Neural cell (in vitro differentiated cells): ENCODE measurements around the gene STUB1. TPM values are rescaled to one million over a fixed set of nuclear protein-coding genes. Genes with fewer than 3 reads are reported as not detected.

ENCODE experiments used
- H2AFZ ChIP-seq: fragments of 200-600, 300-800 bp; sonication (generic), shearing (Covaris generic); 2 replicates; pipeline ENCODE4 v1.6.0; 2014; ENCODE audit warnings: low read depth, mild to moderate bottlenecking, antibody characterized with exemption, low read length, moderate library complexity
- H3F3A ChIP-seq: fragments of 200-600 bp; shearing (Covaris generic); 2 replicates; pipeline ENCODE4 v1.6.1; 2016; ENCODE audit warnings: mild to moderate bottlenecking, moderate library complexity, mixed read lengths, antibody characterized with exemption, low read length; ENCODE audit not compliant: insufficient read depth, poor library complexity, severe bottlenecking
- H3K27ac ChIP-seq: fragments of 200-600, 300-800 bp; sonication (generic), shearing (Covaris generic); 2 replicates; pipeline ENCODE4 v1.5.1; 2014; ENCODE audit warnings: mild to moderate bottlenecking, low read length, moderate library complexity
- H3K27me3 ChIP-seq: fragments of 300-800, 200-600 bp; sonication (generic), shearing (Covaris generic); 2 replicates; pipeline ENCODE4 v1.6.0; 2014; ENCODE audit warnings: mild to moderate bottlenecking, low read depth, low read length, moderate library complexity; ENCODE audit not compliant: insufficient read depth
- H3K36me3 ChIP-seq: fragments of 300-800, 200-600 bp; sonication (generic), shearing (Covaris generic); 2 replicates; pipeline ENCODE4 v1.5.1; 2014; ENCODE audit warnings: mild to moderate bottlenecking, antibody characterized with exemption, low read length, moderate library complexity; ENCODE audit not compliant: insufficient read depth
- H3K4me2 ChIP-seq: fragments of 300-800, 200-600 bp; sonication (generic), shearing (Covaris generic); 2 replicates; pipeline ENCODE4 v1.6.0; 2014; ENCODE audit warnings: mild to moderate bottlenecking, low read length
- H3K4me3 ChIP-seq: fragments of 300-800, 200-600 bp; sonication (generic), shearing (Covaris generic); 2 replicates; pipeline ENCODE4 v1.5.1; 2014; ENCODE audit warnings: mild to moderate bottlenecking, low read length, moderate library complexity
- H3K79me2 ChIP-seq: fragments of 200-600 bp; shearing (Covaris generic); replicated peaks from 2 replicates; pipeline ENCODE4 v1.6.0; 2014; ENCODE audit warnings: mild to moderate bottlenecking, low read length, moderate library complexity; ENCODE audit not compliant: insufficient read depth
- H3K9ac ChIP-seq: fragments of 300-800, 200-600 bp; sonication (generic), shearing (Covaris generic); 2 replicates; pipeline ENCODE4 v1.6.1; 2016; ENCODE audit warnings: mild to moderate bottlenecking, low read length, mixed read lengths
- H3K9me2 ChIP-seq: fragments of 200-600 bp; shearing (Covaris generic); 2 replicates; pipeline ENCODE4 v1.6.1; 2016; ENCODE audit warnings: mild to moderate bottlenecking, low read length, mixed read lengths; ENCODE audit not compliant: insufficient read depth
- H3K9me3 ChIP-seq: fragments of 200-600, 300-800 bp; sonication (generic), shearing (Covaris generic); 2 replicates; pipeline ENCODE4 v1.6.1; 2016; ENCODE audit warnings: mild to moderate bottlenecking, mixed run types, low read length, moderate library complexity, mixed read lengths
- H4K20me1 ChIP-seq: fragments of 200-600 bp; shearing (Covaris generic); 2 replicates; pipeline ENCODE4 v1.6.1; 2016; ENCODE audit warnings: mild to moderate bottlenecking, mixed run types; ENCODE audit not compliant: insufficient read depth
- EP300 ChIP-seq: fragments of 450-650 bp; conservative IDR thresholded peaks from 2 replicates; pipeline ENCODE4 v1.6.1; 2014; ENCODE audit warnings: antibody characterized with exemption, mild to moderate bottlenecking, moderate library complexity; ENCODE audit not compliant: poor library complexity, severe bottlenecking
- EZH2 ChIP-seq: fragments of 200-600, 300-800 bp; shearing (Covaris generic), sonication (generic); IDR thresholded peaks from 2 replicates; pipeline ENCODE4 v1.6.1; 2014; ENCODE audit warnings: antibody characterized with exemption, low read length, borderline replicate concordance, mild to moderate bottlenecking; ENCODE audit not compliant: insufficient read depth, poor library complexity, severe bottlenecking
- MXI1 ChIP-seq: fragments of 450-650 bp; conservative IDR thresholded peaks from 2 replicates; pipeline ENCODE4 v1.6.1; 2014; ENCODE audit warnings: antibody characterized with exemption, mild to moderate bottlenecking; ENCODE audit not compliant: poor library complexity, severe bottlenecking
- POLR2AphosphoS5 ChIP-seq: IDR thresholded peaks from 2 replicates; pipeline ENCODE4 v1.6.1; 2012
- RAD21 ChIP-seq: fragments of 450-650 bp; conservative IDR thresholded peaks from 2 replicates; pipeline ENCODE4 v1.6.1; 2014; ENCODE audit warnings: antibody characterized with exemption, mild to moderate bottlenecking, moderate library complexity
- REST ChIP-seq: IDR thresholded peaks from 2 replicates; pipeline ENCODE4 v1.6.1; 2012; ENCODE audit warnings: borderline replicate concordance
- SMC3 ChIP-seq: fragments of 450-650 bp; conservative IDR thresholded peaks from 2 replicates; pipeline ENCODE4 v1.6.1; 2014; ENCODE audit warnings: antibody characterized with exemption, mild to moderate bottlenecking, moderate library complexity; ENCODE audit not compliant: poor library complexity
- TAF1 ChIP-seq: IDR thresholded peaks from 2 replicates; pipeline ENCODE4 v1.6.1; 2012; ENCODE audit warnings: low read depth
- polyA plus RNA-seq: library from polyadenylated mRNA; depleted of rRNA; stranded (reverse); fragments of >200 nt; gene quantifications from 2 replicates; pipeline ENCODE4 v1.2.3, GENCODE V29; 2014
- TF ChIP-seq, protein P1 (sequence below): fragments of 450-650 bp; IDR thresholded peaks from 2 replicates; pipeline ENCODE4 v1.5.1; 2014; ENCODE audit warnings: antibody characterized with exemption, mild to moderate bottlenecking, moderate library complexity; ENCODE audit not compliant: poor library complexity, severe bottlenecking

STUB1 gene
- polyA plus RNA-seq, 1 donor from 2014 or later, result 120 TPM

GRCh38 chr16:682493-683395, 2.5 kb downstream of the STUB1 start:
- Histone ChIP-seq H3K4me2 (no peak overlapping the region), H3K9me3 (no peaks in the 10 kb centered on the region), H3K27me3 (no peaks in the 10 kb centered on the region), H4K20me1 (peaks cover 6% of the 10 kb centered on the region), H3K79me2 (peaks cover 20% of the 10 kb centered on the region), H3K4me3 (peak overlapping the region; percentile 71), H3F3A (no peaks in the 10 kb centered on the region), H3K27ac (no peak overlapping the region), H3K9me2 (no peaks in the 10 kb centered on the region), H3K36me3 (no peaks in the 10 kb centered on the region), H2AFZ (no peak overlapping the region), H3K9ac (no peak overlapping the region)
- TF ChIP-seq POLR2AphosphoS5, result no peak
- TF ChIP-seq, protein P1, sequence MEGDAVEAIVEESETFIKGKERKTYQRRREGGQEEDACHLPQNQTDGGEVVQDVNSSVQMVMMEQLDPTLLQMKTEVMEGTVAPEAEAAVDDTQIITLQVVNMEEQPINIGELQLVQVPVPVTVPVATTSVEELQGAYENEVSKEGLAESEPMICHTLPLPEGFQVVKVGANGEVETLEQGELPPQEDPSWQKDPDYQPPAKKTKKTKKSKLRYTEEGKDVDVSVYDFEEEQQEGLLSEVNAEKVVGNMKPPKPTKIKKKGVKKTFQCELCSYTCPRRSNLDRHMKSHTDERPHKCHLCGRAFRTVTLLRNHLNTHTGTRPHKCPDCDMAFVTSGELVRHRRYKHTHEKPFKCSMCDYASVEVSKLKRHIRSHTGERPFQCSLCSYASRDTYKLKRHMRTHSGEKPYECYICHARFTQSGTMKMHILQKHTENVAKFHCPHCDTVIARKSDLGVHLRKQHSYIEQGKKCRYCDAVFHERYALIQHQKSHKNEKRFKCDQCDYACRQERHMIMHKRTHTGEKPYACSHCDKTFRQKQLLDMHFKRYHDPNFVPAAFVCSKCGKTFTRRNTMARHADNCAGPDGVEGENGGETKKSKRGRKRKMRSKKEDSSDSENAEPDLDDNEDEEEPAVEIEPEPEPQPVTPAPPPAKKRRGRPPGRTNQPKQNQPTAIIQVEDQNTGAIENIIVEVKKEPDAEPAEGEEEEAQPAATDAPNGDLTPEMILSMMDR, result no peak
- no peak for TF ChIP-seq TAF1
- TF ChIP-seq MXI1, result no peak
- no peak for TF ChIP-seq REST
- TF ChIP-seq RAD21, result no peak
- TF ChIP-seq EP300, result no peak
- no peak for TF ChIP-seq EZH2
- no peak for TF ChIP-seq SMC3

GRCh38 chr16:683396-684070, 3.3 kb downstream of the STUB1 start:
- TF ChIP-seq SMC3, result no peak
- TF ChIP-seq TAF1, result no peak
- TF ChIP-seq EZH2, result no peak
- no peak for TF ChIP-seq POLR2AphosphoS5
- TF ChIP-seq, protein P1, result no peak
- no peak for TF ChIP-seq RAD21
- no peak for TF ChIP-seq EP300
- TF ChIP-seq REST, result no peak
- TF ChIP-seq MXI1, result no peak
- no peak overlapping the region for H3K4me2 ChIP-seq
- H3K9ac ChIP-seq, result peak overlapping the region; percentile 52
- H3F3A ChIP-seq, result no peaks in the 10 kb centered on the region
- H2AFZ ChIP-seq, result no peak overlapping the region
- peaks cover 6% of the 10 kb centered on the region for H4K20me1 ChIP-seq
- peaks cover 20% of the 10 kb centered on the region for H3K79me2 ChIP-seq
- H3K9me2 ChIP-seq, result no peaks in the 10 kb centered on the region
- H3K27ac ChIP-seq, result no peak overlapping the region
- peak overlapping the region; percentile 71 for H3K4me3 ChIP-seq
- no peaks in the 10 kb centered on the region for H3K36me3 ChIP-seq
- no peaks in the 10 kb centered on the region for H3K27me3 ChIP-seq
- no peaks in the 10 kb centered on the region for H3K9me3 ChIP-seq
